Neural progenitor cell (in vitro differentiated cells): ENCODE data around the gene NHLH1. TPM values are rescaled to one million over a fixed set of nuclear protein-coding genes. Genes with fewer than 3 reads are reported as not detected.

Source experiments
- DNase-seq: peaks from one replicate; pipeline ENCODE4 v3.0.0-alpha.2; 2016; ENCODE audit warnings: low spot score
- H2AFZ ChIP-seq: fragments of 200-600 bp; sonication (generic); replicated peaks from 2 replicates; pipeline ENCODE4 v1.6.1; 2016; ENCODE audit warnings: antibody characterized with exemption
- H3F3A ChIP-seq: fragments of 200-600 bp; sonication (generic); 2 replicates; pipeline ENCODE4 v1.6.1; 2016; ENCODE audit warnings: antibody characterized with exemption, low read depth
- H3K27ac ChIP-seq: fragments of 200-600 bp; sonication (generic); 2 replicates; pipeline ENCODE4 v1.5.1; 2016; ENCODE audit warnings: mild to moderate bottlenecking
- H3K27me3 ChIP-seq: fragments of 200-600 bp; sonication (generic); 2 replicates; pipeline ENCODE4 v1.6.1; 2016; ENCODE audit warnings: mild to moderate bottlenecking, moderate library complexity
- H3K36me3 ChIP-seq: fragments of 200-600 bp; sonication (generic); 2 replicates; pipeline ENCODE4 v1.5.1; 2016
- H3K4me1 ChIP-seq: fragments of 200-600 bp; sonication (generic); 2 replicates; pipeline ENCODE4 v1.6.1; 2016; ENCODE audit warnings: mixed run types
- H3K4me2 ChIP-seq: fragments of 200-600 bp; sonication (generic); 2 replicates; pipeline ENCODE4 v1.6.1; 2016
- H3K4me3 ChIP-seq: fragments of 200-600 bp; sonication (generic); 2 replicates; pipeline ENCODE4 v1.5.1; 2016
- H3K79me2 ChIP-seq: fragments of 200-600 bp; sonication (generic); 2 replicates; pipeline ENCODE4 v1.6.1; 2016; ENCODE audit warnings: low read depth
- H3K9ac ChIP-seq: fragments of 200-600 bp; sonication (generic); 2 replicates; pipeline ENCODE4 v1.6.1; 2016
- H3K9me3 ChIP-seq: fragments of 200-600 bp; sonication (generic); 2 replicates; pipeline ENCODE4 v1.5.1; 2016; ENCODE audit warnings: low read depth
- H4K20me1 ChIP-seq: fragments of 200-600 bp; sonication (generic); 2 replicates; pipeline ENCODE4 v1.6.1; 2016; ENCODE audit warnings: low read depth
- H3K27ac Mint-ChIP-seq: 3 replicates; pipeline ENCODE4 v1.8.0; 2021; ENCODE audit warnings: mixed read lengths
- H3K27me3 Mint-ChIP-seq: 2 replicates; pipeline ENCODE4 v1.8.0; 2022; ENCODE audit warnings: low read depth, mild to moderate bottlenecking, inconsistent platforms, moderate library complexity, mixed read lengths; ENCODE audit not compliant: insufficient read depth
- H3K36me3 Mint-ChIP-seq: 3 replicates; pipeline ENCODE4 v1.8.0; 2021; ENCODE audit warnings: mixed read lengths
- H3K4me1 Mint-ChIP-seq: 3 replicates; pipeline ENCODE4 v1.8.0; 2021; ENCODE audit warnings: mixed read lengths
- H3K4me3 Mint-ChIP-seq: 3 replicates; pipeline ENCODE4 v1.8.0; 2021; ENCODE audit warnings: mild to moderate bottlenecking, moderate library complexity, mixed read lengths
- H3K9me3 Mint-ChIP-seq: 3 replicates; pipeline ENCODE4 v1.8.0; 2020; ENCODE audit warnings: mixed read lengths
- EZH2 ChIP-seq: fragments of 200-600 bp; sonication (generic); IDR thresholded peaks from 2 replicates; pipeline ENCODE4 v1.6.1; 2017; ENCODE audit warnings: antibody characterized with exemption, mild to moderate bottlenecking, moderate library complexity
- EZH2phosphoT487 ChIP-seq: fragments of 200-600 bp; sonication (generic); IDR thresholded peaks from 2 replicates; pipeline ENCODE4 v1.6.1; 2017; ENCODE audit warnings: antibody characterized with exemption
- total RNA-seq: library from RNA; depleted of rRNA; stranded (reverse); fragments of >200 nt; gene quantifications from 2 replicates; pipeline ENCODE4 v1.2.3, GENCODE V29; 2015; ENCODE audit warnings: low replicate concordance
- TF ChIP-seq, protein P1 (sequence below): fragments of 200-600 bp; sonication (generic); IDR thresholded peaks from 2 replicates; pipeline ENCODE4 v1.5.1; 2017; ENCODE audit warnings: antibody characterized with exemption, mild to moderate bottlenecking

The NHLH1 gene
- total RNA-seq, 1 donor from 2014 or later = 0.07 TPM

- no peak for TF ChIP-seq EZH2phosphoT487
- TF ChIP-seq EZH2 = no peak
- TF ChIP-seq, protein P1, sequence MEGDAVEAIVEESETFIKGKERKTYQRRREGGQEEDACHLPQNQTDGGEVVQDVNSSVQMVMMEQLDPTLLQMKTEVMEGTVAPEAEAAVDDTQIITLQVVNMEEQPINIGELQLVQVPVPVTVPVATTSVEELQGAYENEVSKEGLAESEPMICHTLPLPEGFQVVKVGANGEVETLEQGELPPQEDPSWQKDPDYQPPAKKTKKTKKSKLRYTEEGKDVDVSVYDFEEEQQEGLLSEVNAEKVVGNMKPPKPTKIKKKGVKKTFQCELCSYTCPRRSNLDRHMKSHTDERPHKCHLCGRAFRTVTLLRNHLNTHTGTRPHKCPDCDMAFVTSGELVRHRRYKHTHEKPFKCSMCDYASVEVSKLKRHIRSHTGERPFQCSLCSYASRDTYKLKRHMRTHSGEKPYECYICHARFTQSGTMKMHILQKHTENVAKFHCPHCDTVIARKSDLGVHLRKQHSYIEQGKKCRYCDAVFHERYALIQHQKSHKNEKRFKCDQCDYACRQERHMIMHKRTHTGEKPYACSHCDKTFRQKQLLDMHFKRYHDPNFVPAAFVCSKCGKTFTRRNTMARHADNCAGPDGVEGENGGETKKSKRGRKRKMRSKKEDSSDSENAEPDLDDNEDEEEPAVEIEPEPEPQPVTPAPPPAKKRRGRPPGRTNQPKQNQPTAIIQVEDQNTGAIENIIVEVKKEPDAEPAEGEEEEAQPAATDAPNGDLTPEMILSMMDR = no peak
- DNase-seq = no peak
- peaks cover 15% of the 10 kb centered on the region for H3F3A ChIP-seq
- Mint-ChIP-seq H3K27ac (peak overlapping the region; percentile 78), H3K4me3 (peak overlapping the region; percentile 97), H3K27me3 (no peaks in the 10 kb centered on the region), H3K4me1 (peaks cover 70% of the 10 kb centered on the region), H3K9me3 (no peaks in the 10 kb centered on the region), H3K36me3 (peaks cover 22% of the 10 kb centered on the region)
- H3K4me1 ChIP-seq = peaks cover 71% of the 10 kb centered on the region
- H3K27me3 ChIP-seq = no peaks in the 10 kb centered on the region
- H2AFZ ChIP-seq = no peak overlapping the region
- H4K20me1 ChIP-seq = peaks cover 51% of the 10 kb centered on the region
- H3K9ac ChIP-seq = peak overlapping the region; percentile 92
- no peak overlapping the region for H3K27ac ChIP-seq
- H3K4me3 ChIP-seq = peak overlapping the region; percentile 100
- H3K4me2 ChIP-seq = peak overlapping the region; percentile 98
- H3K36me3 ChIP-seq = no peaks in the 10 kb centered on the region
- H3K9me3 ChIP-seq = no peaks in the 10 kb centered on the region
- H3K79me2 ChIP-seq = peaks cover 61% of the 10 kb centered on the region
Observed at GRCh38 chr1:160401487-160401805, 34.6 kb downstream of the NHLH1 start.

- DNase-seq = no peak
- H3K9ac ChIP-seq = peak overlapping the region; percentile 92
- H3K27me3 ChIP-seq = no peaks in the 10 kb centered on the region
- H3K79me2 ChIP-seq = peaks cover 68% of the 10 kb centered on the region
- Mint-ChIP-seq H3K27me3 (no peaks in the 10 kb centered on the region), H3K36me3 (peaks cover 26% of the 10 kb centered on the region), H3K9me3 (no peaks in the 10 kb centered on the region), H3K4me3 (peak overlapping the region; percentile 97), H3K4me1 (peaks cover 78% of the 10 kb centered on the region), H3K27ac (peak overlapping the region; percentile 79)
- no peak overlapping the region for H3K27ac ChIP-seq
- H4K20me1 ChIP-seq = peaks cover 56% of the 10 kb centered on the region
- TF ChIP-seq EZH2phosphoT487 = no peak
- TF ChIP-seq, protein P1 = no peak
- TF ChIP-seq EZH2 = no peak
- no peak overlapping the region for H2AFZ ChIP-seq
- peaks cover 72% of the 10 kb centered on the region for H3K4me1 ChIP-seq
- peaks cover 15% of the 10 kb centered on the region for H3F3A ChIP-seq
- no peaks in the 10 kb centered on the region for H3K9me3 ChIP-seq
- peak overlapping the region; percentile 98 for H3K4me2 ChIP-seq
- no peaks in the 10 kb centered on the region for H3K36me3 ChIP-seq
- peak overlapping the region; percentile 100 for H3K4me3 ChIP-seq
Observed at GRCh38 chr1:160402001-160402795, 35.3 kb downstream of the NHLH1 start.

DNA sequence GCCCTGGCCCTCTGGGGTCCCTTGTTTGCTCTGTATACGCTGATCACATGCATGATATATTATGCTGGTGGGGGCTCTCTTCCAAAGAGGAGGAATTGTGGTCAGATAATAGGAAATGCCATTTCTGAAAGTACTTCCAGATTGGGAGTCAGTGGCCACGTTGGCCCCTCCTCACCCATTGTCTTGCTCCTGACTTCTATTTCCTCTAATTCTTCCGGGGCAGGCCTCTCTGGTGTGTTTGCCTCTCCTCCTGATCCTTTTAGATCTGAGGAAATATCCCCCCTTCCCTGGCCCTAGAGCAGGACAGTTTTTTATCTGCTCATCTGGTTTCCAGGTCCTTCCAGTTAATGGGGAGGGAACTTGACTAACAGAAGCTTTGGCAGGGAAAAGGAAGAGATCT lies 36.4 kb downstream of the NHLH1 start:
- no peaks in the 10 kb centered on the region for H3K27me3 ChIP-seq
- H4K20me1 ChIP-seq = peaks cover 57% of the 10 kb centered on the region
- H3K4me3 Mint-ChIP-seq = peak overlapping the region; percentile 97
- no peaks in the 10 kb centered on the region for H3K9me3 Mint-ChIP-seq
- peaks cover 83% of the 10 kb centered on the region for H3K4me1 Mint-ChIP-seq
- DNase-seq = no peak
- H3K4me2 ChIP-seq = peak overlapping the region; percentile 98
- H3F3A ChIP-seq = peaks cover 15% of the 10 kb centered on the region
- peaks cover 79% of the 10 kb centered on the region for H3K79me2 ChIP-seq
- peaks cover 75% of the 10 kb centered on the region for H3K4me1 ChIP-seq
- peak overlapping the region; percentile 100 for H3K4me3 ChIP-seq
- H3K36me3 ChIP-seq = no peaks in the 10 kb centered on the region
- no peak overlapping the region for H3K27ac Mint-ChIP-seq
- H3K27me3 Mint-ChIP-seq = no peaks in the 10 kb centered on the region
- no peaks in the 10 kb centered on the region for H3K9me3 ChIP-seq
- no peak overlapping the region for H2AFZ ChIP-seq
- TF ChIP-seq, protein P1 = no peak
- TF ChIP-seq EZH2 (no peak), EZH2phosphoT487 (no peak)
- no peak overlapping the region for H3K27ac ChIP-seq
- no peak overlapping the region for H3K9ac ChIP-seq
- H3K36me3 Mint-ChIP-seq = peaks cover 31% of the 10 kb centered on the region
